Kidney (tissue), 14 donors: ENCODE data around the gene GJD4. TPM values are rescaled to one million over a fixed set of nuclear protein-coding genes. Genes with fewer than 3 reads are reported as not detected.

Experiments used
- DNase-seq, 5 donors: peaks; one replicate each; pipeline ENCODE4 v3.0.0-alpha.2; 2013 to 2020
- FAIRE-seq: peaks from 2 replicates; lab custom pipeline; 2012; peaks lifted over from hg19 to GRCh38; lab: Jason Lieb, UNC
- H3K27ac ChIP-seq, 2 donors: one replicate each; pipeline ENCODE4 v1.7.0; 2013; ENCODE audit warnings: low read depth in 2 of 2, low read length in 2 of 2, inconsistent platforms in 1 of 2
- H3K27me3 ChIP-seq: one replicate; pipeline ENCODE4 v1.7.1; 2013; ENCODE audit warnings: low read length, inconsistent platforms; ENCODE audit not compliant: control insufficient read depth, insufficient read depth
- H3K36me3 ChIP-seq, 3 donors: one replicate each; pipeline versions ENCODE4 v1.7.0 to v1.7.1; 2013; ENCODE audit warnings: low read length in 3 of 3, control low read depth in 1 of 3, inconsistent platforms in 1 of 3; ENCODE audit not compliant: insufficient read depth in 3 of 3, control insufficient read depth in 2 of 3
- H3K4me1 ChIP-seq, 3 donors: one replicate each; pipeline versions ENCODE4 v1.7.0 to v1.7.1; 2013; ENCODE audit warnings: low read length in 3 of 3, inconsistent platforms in 1 of 3, low read depth in 1 of 3; ENCODE audit not compliant: control insufficient read depth in 2 of 3, insufficient read depth in 2 of 3
- H3K4me3 ChIP-seq, 3 donors: one replicate each; pipeline versions ENCODE4 v1.7.0 to v1.8.1; 2013; ENCODE audit warnings: low read length in 3 of 3, control low read depth in 1 of 3, inconsistent platforms in 1 of 3
- H3K9ac ChIP-seq, 3 donors: one replicate each; pipeline versions ENCODE4 v1.7.0 to v1.7.1; 2013; ENCODE audit warnings: low read length in 3 of 3, control low read depth in 1 of 3, inconsistent platforms in 1 of 3
- H3K9me3 ChIP-seq, 3 donors: one replicate each; pipeline versions ENCODE4 v1.7.0 to v1.7.1; 2013; ENCODE audit warnings: low read length in 3 of 3, control low read depth in 1 of 3, inconsistent platforms in 1 of 3; ENCODE audit not compliant: control insufficient read depth in 2 of 3, insufficient read depth in 1 of 3
- CTCF ChIP-seq: IDR thresholded peaks from 3 replicates; pipeline ENCODE4 v1.5.1; 2012; ENCODE audit warnings: mild to moderate bottlenecking, moderate library complexity, borderline replicate concordance; ENCODE audit not compliant: insufficient read depth; ENCODE audit errors: extremely low read depth
- intact Hi-C: fragments of 100-400 bp; cut with DNase I; formaldehyde crosslinking; loops from one replicate; pipeline ENCODE4 v1.11.1; 2022
- polyA plus RNA-seq: library from polyadenylated mRNA; stranded (reverse); fragments of 350-450 nt; fragmentation: Illumina TruSeq; extraction: RNeasy Lipid Tissue Mini Kit (QIAGEN cat#74804); gene quantifications from one replicate; pipeline ENCODE4 v1.2.3, GENCODE V29; 2014; ENCODE audit warnings: low read depth, low replicate concordance; ENCODE audit not compliant: insufficient read depth
- total RNA-seq: library from RNA; stranded (reverse); fragmentation: NEBNext Ultra II Directional; extraction: Animal tissue kit (Norgen Biotek cat#: 25700); gene quantifications from one replicate; pipeline ENCODE4 v1.2.1, GENCODE V29; 2021
- donor health status: control.
- donor health status: control.
- donor health status: control.
- donor health status: control.
- donor health status: control.
- donor health status: DM: yes; HTN: yes; CAD: no.
- donor health status: Normal renal cell carcinoma (clear cell type).

The GJD4 gene
- total and polyA plus RNA-seq, 2 donors from 2014 or later: not detected

GRCh38 chr10:35641676-35642034, 36.5 kb downstream of the GJD4 start:
- FAIRE-seq (no peak), DNase-seq (peak in 2 of 5 donors; percentile 38 to 56)
- no peaks in the 10 kb centered on the region for H3K27me3 ChIP-seq
- no peak for TF ChIP-seq CTCF
- peak overlapping the region; percentile 85 to 86 for H3K27ac ChIP-seq
- intact Hi-C loops: no loop called here
- H3K36me3 ChIP-seq: no peaks in the 10 kb centered on the region
- H3K9me3 ChIP-seq: no peaks in the 10 kb centered on the region
- peak overlapping the region in 2 of 3 donors; percentile 59 to 82 for H3K4me3 ChIP-seq
- H3K9ac ChIP-seq: peak overlapping the region in 2 of 3 donors; percentile 26 to 69
- H3K4me1 ChIP-seq: peaks cover 0 to 9% (median 7%) of the 10 kb centered on the region in 3 donors

GRCh38 chr10:35642035-35642792, 37.1 kb downstream of the GJD4 start, which contains the start of gene FZD8:
Gene FZD8 (minus strand): TSS chr10:35642296. CDS start chr10:35641429, 867 bp downstream.
- no peak for TF ChIP-seq CTCF
- FAIRE-seq (no peak), DNase-seq (peak; percentile 94 to 98 (median 97))
- no peaks in the 10 kb centered on the region for H3K36me3 ChIP-seq
- peak within 1 kb of the TSS; percentile 85 to 86 for H3K27ac ChIP-seq
- peak within 1 kb of the TSS; percentile 76 to 82 (median 81) for H3K4me3 ChIP-seq
- intact Hi-C loops: no loop called here
- H3K4me1 ChIP-seq: peaks cover 0 to 9% (median 4%) of the 10 kb centered on the region in 3 donors
- H3K9me3 ChIP-seq: no peaks in the 10 kb centered on the region
- peak within 1 kb of the TSS; percentile 26 to 72 (median 53) for H3K9ac ChIP-seq
- H3K27me3 ChIP-seq: no peaks in the 10 kb centered on the region

- no peak for TF ChIP-seq CTCF
- no peaks in the 10 kb centered on the region for H3K9me3 ChIP-seq
- peak overlapping the region; percentile 41 to 82 (median 81) for H3K4me3 ChIP-seq
- peaks cover 0 to 9% (median 4%) of the 10 kb centered on the region in 3 donors for H3K4me1 ChIP-seq
- H3K9ac ChIP-seq: peak overlapping the region; percentile 8 to 72 (median 23)
- intact Hi-C loops: no loop called here
- H3K36me3 ChIP-seq: no peaks in the 10 kb centered on the region
- FAIRE-seq (no peak), DNase-seq (no peak)
- peak overlapping the region; percentile 70 to 83 for H3K27ac ChIP-seq
- H3K27me3 ChIP-seq: no peaks in the 10 kb centered on the region
Observed at GRCh38 chr10:35642793-35643114, 37.6 kb downstream of the GJD4 start.
